H4 (cell line): ENCODE results near the gene RHOT1. TPM values are rescaled to one million over a fixed set of nuclear protein-coding genes. Genes with fewer than 3 reads are reported as not detected.
"Not testable (repeated sequence)": the region's sequence is repeated elsewhere in the genome, so short reads cannot be mapped to it uniquely, and the experiment has no call there.

Experiments used
- DNase-seq: peaks from one replicate; pipeline ENCODE4 v3.0.0-alpha.2; 2015; ENCODE audit warnings: low spot score
- total RNA-seq: library from RNA; depleted of rRNA; stranded (reverse); fragments of >200 nt; shearing (Covaris generic); gene quantifications from 2 replicates; pipeline ENCODE4 v1.2.3, GENCODE V29; 2014

The RHOT1 gene
- total RNA-seq, 1 experiment from 2014 or later: 36.2 TPM

- DNase-seq: no peak
Observed at GRCh38 chr17:32124985-32125847, 17.1 kb upstream of the RHOT1 start.

- no peak for DNase-seq
Observed at GRCh38 chr17:32125848-32126153, 16.5 kb upstream of the RHOT1 start.

- no peak for DNase-seq
Observed at GRCh38 chr17:32126325-32126724, 16.0 kb upstream of the RHOT1 start.

- no peak for DNase-seq
Observed at GRCh38 chr17:32126746-32127145, 15.6 kb upstream of the RHOT1 start.

- peak; percentile 81 for DNase-seq
Observed at GRCh38 chr17:32127158-32127897, 15.0 kb upstream of the RHOT1 start.

- not testable (repeated sequence) for DNase-seq
Observed at GRCh38 chr17:32128470-32128869, 13.8 kb upstream of the RHOT1 start.

GRCh38 chr17:32135497-32136117 is 6.7 kb upstream of the RHOT1 start:
- DNase-seq: not testable (repeated sequence)

- no peak for DNase-seq
Observed at GRCh38 chr17:32136856-32137255, 5.4 kb upstream of the RHOT1 start.

- DNase-seq: not testable (repeated sequence)
Observed at GRCh38 chr17:32139504-32139903, 2.8 kb upstream of the RHOT1 start.

- peak; percentile 75 for DNase-seq
Observed at GRCh38 chr17:32141258-32141657, 1.0 kb upstream of the RHOT1 start.

- DNase-seq: no peak
Observed at GRCh38 chr17:32141679-32142037, 644 bp upstream of the RHOT1 start.

GRCh38 chr17:32142857-32143526 is 690 bp downstream of the RHOT1 start:
- DNase-seq: peak; percentile 30

GRCh38 chr17:32143527-32143870 is 1.2 kb downstream of the RHOT1 start:
- DNase-seq: no peak

- not testable (repeated sequence) for DNase-seq
Observed at GRCh38 chr17:32144442-32144841, 2.1 kb downstream of the RHOT1 start.

- DNase-seq: no peak
Observed at GRCh38 chr17:32148351-32148750, 6.0 kb downstream of the RHOT1 start.

GRCh38 chr17:32150358-32150757 is 8.1 kb downstream of the RHOT1 start:
- no peak for DNase-seq

- no peak for DNase-seq
Observed at GRCh38 chr17:32152130-32152529, 9.8 kb downstream of the RHOT1 start.

- DNase-seq: no peak
Observed at GRCh38 chr17:32155896-32156295, 13.6 kb downstream of the RHOT1 start.

- DNase-seq: no peak
Observed at GRCh38 chr17:32156656-32157055, 14.4 kb downstream of the RHOT1 start.

- no peak for DNase-seq
Observed at GRCh38 chr17:32157225-32157624, 14.9 kb downstream of the RHOT1 start.

- DNase-seq: no peak
Observed at GRCh38 chr17:32158870-32159585, 16.7 kb downstream of the RHOT1 start.
